Cardiac fibroblast (primary cell): ENCODE results near the gene TRIP10.

Source experiments
- DNase-seq, 2 donors: peaks; one replicate each; pipeline versions ENCODE4 v3.0.0 to v3.0.0-alpha.2; 2010; ENCODE audit warnings: low read depth in 2 of 2
- H3K4me3 ChIP-seq, 2 donors: replicated peaks in 1 of 2; 1 replicate in 1 of 2; 2 replicates in 1 of 2; pipeline ENCODE4 v1.5.1; 2011; ENCODE audit warnings: low read depth in 2 of 2, low read length in 2 of 2, mild to moderate bottlenecking in 2 of 2, moderate library complexity in 1 of 2
- TF ChIP-seq, protein P1 (sequence below): IDR thresholded peaks from one replicate; pipeline ENCODE4 v1.5.1; 2011; ENCODE audit warnings: low read depth, mild to moderate bottlenecking, low read length, inconsistent platforms

Gene TRIP10

DNA sequence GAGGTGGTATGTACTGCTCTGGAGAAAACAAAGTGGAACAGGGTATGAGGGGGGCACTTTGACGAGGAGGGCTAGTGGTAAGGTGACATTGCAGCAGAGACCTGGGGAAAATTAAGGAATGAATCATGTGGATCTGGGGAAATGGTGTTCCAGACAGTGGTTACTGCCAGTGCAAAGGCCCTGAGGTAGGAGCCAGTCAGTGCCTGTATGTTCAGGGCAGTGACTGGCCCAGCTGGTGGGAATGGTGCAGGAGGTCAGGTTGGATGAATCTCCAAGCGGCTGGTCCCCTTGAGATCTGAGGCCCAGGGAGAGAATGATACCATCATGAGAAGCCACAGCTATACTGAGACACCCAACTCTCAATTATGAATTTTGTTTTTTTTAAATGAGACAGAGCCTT, 38.0 kb downstream of the TRIP10 start:
- TF ChIP-seq, protein P1, sequence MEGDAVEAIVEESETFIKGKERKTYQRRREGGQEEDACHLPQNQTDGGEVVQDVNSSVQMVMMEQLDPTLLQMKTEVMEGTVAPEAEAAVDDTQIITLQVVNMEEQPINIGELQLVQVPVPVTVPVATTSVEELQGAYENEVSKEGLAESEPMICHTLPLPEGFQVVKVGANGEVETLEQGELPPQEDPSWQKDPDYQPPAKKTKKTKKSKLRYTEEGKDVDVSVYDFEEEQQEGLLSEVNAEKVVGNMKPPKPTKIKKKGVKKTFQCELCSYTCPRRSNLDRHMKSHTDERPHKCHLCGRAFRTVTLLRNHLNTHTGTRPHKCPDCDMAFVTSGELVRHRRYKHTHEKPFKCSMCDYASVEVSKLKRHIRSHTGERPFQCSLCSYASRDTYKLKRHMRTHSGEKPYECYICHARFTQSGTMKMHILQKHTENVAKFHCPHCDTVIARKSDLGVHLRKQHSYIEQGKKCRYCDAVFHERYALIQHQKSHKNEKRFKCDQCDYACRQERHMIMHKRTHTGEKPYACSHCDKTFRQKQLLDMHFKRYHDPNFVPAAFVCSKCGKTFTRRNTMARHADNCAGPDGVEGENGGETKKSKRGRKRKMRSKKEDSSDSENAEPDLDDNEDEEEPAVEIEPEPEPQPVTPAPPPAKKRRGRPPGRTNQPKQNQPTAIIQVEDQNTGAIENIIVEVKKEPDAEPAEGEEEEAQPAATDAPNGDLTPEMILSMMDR = no peak
- H3K4me3 ChIP-seq = no peak overlapping the region
- DNase-seq = no peak

DNA sequence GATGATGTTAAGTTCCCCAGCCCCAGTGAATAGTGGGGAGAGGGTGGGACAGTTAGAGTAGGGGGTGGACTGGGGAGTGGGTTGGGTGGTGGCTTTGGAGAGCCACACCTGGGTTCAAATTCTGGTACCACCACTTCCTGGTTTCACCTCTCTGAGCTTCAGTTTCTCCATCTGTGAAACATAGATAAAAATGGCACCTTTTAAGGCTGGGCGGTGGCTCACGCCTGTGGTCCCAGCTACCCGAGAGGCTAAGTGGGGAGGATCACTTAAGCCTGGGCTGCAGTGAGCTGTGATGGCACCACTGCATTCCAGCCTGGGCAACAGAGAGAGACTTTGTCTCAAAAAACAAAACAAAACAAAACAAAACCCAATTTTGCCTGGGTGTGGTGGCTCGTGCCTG, 38.9 kb downstream of the TRIP10 start:
- TF ChIP-seq, protein P1 = no peak
- H3K4me3 ChIP-seq = no peak overlapping the region
- DNase-seq = no peak

DNA sequence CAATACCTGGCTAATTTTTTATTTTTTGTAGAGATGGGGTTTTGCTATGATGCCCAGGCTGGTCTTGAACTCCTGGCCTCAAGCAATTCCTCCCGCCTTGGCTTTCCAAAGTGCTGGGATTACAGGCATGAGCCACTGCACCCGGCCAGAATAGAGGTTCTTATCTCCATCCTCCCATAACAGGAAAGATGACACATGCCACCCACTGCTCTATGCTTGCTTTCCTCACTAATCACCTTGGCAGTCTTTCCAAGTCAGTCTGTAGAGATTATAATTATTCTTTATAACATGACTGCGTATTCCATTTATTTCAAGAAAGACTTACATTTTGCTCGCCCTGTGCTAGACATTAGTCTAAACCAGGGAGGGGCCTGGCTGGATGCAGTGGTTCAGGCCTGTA, 39.7 kb downstream of the TRIP10 start:
- H3K4me3 ChIP-seq = no peak overlapping the region
- TF ChIP-seq, protein P1 = no peak
- DNase-seq = no peak

DNA sequence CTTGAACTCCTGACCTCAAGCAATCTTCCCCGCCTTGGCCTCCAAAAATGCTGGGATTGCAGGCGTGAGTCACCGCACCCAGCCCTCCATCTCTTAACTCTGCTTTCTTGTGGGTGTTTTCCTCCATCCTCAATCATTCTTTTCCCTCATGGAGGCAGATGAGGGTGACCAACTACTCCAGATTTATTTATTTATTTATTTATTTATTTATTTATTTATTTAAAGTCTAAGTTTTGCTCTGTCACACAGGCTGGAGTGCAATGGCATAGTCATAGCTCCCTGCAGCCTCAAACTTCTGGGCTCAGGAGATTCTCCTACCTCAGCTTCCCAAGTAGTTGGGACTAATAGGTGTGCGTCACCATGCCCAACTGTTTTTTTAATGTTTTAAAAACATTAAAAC, 47.9 kb downstream of the TRIP10 start:
- no peak overlapping the region for H3K4me3 ChIP-seq
- TF ChIP-seq, protein P1 = no peak
- DNase-seq = no peak

GRCh38 chr19:6788896-6789295, 49.4 kb downstream of the TRIP10 start:
- no peak for DNase-seq
- H3K4me3 ChIP-seq = no peak overlapping the region
- TF ChIP-seq, protein P1 = no peak

DNA sequence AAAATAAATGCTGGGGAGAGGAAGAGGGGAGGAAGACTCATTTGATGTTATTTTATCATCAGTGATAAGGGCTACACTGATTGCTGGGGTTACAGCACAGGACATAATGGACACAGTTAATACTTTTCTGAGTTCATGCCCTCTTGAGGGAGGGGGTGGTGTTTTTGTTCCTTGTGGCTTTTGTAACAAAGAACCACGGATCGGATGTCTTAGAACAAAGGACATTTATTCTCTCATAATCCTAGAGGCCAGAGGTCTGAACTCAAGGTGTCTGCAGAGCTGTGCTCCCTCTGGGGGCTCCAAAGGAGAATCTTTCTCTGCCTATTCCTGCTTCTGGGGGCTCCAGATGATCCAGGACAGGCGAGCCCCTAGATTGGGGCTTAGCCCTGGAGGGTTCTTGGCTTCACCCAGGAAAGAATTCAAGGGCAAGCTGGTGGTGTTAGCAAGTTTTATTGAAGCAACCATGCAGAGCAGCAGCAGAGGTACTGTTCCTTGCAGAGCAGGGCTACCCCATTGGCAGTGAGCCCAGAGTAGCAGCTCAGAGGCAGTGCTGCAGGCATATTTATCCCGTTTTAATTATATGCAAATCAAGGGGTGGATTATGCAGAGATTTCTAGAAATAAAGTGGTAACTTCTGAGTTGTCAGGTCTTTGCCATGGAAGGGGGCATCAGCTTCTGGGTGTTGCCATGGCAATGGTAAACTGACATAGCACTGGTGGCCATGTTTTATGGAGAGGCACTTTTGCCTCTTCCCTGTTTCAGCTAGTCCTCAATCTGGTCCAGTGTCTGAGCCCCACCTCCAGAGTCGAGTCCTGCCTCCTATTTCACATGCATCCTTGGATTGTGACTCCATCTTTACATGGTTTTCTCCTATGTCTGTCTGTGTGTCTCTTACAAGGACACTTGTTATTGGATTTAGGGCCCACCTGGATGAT, 51.0 kb downstream of the TRIP10 start:
- no peak for DNase-seq
- no peak overlapping the region for H3K4me3 ChIP-seq
- TF ChIP-seq, protein P1 = no peak
